Stomach smooth muscle (tissue), 2 donors: ENCODE data around the gene DDX49.

Source experiments
- H3K27ac ChIP-seq: one replicate; pipeline ENCODE4 v1.7.0; 2013; ENCODE audit warnings: mild to moderate bottlenecking, low read length, inconsistent platforms
- H3K27me3 ChIP-seq, 2 donors: one replicate each; pipeline ENCODE4 v1.7.0; 2013; ENCODE audit warnings: low read length in 2 of 2; ENCODE audit not compliant: insufficient read depth in 2 of 2, control insufficient read depth in 1 of 2
- H3K36me3 ChIP-seq, 2 donors: one replicate each; pipeline ENCODE4 v1.7.0; 2013; ENCODE audit warnings: low read length in 2 of 2; ENCODE audit not compliant: control insufficient read depth in 2 of 2, insufficient read depth in 2 of 2
- H3K4me1 ChIP-seq: one replicate; pipeline ENCODE4 v1.7.0; 2013; ENCODE audit warnings: low read length; ENCODE audit not compliant: control insufficient read depth, insufficient read depth
- H3K4me3 ChIP-seq, 2 donors: one replicate each; pipeline ENCODE4 v1.7.0; 2013; ENCODE audit warnings: low read length in 2 of 2
- H3K9ac ChIP-seq, 2 donors: one replicate each; pipeline ENCODE4 v1.7.0; 2013; ENCODE audit warnings: low read length in 2 of 2, mild to moderate bottlenecking in 1 of 2
- H3K9me3 ChIP-seq, 2 donors: one replicate each; pipeline ENCODE4 v1.7.0; 2013; ENCODE audit warnings: low read length in 2 of 2; ENCODE audit not compliant: control insufficient read depth in 2 of 2
- donor health status: healthy.
- donor health status: Pancreatic carcinoma.

Gene DDX49

GRCh38 chr19:18919086-18919899 lies at the start of gene DDX49, which contains the start of gene COPE:
TSS of gene DDX49 (plus strand) at chr19:18919715. CDS start at chr19:18919742, 27 bp downstream.
TSS of gene COPE (minus strand) at chr19:18919387. CDS start at chr19:18919348, 39 bp downstream.
- Histone ChIP-seq H3K9me3 (no peaks in the 10 kb centered on the region), H3K4me1 (peaks cover 34% of the 10 kb centered on the region), H3K4me3 (peak within 1 kb of the TSS; percentile 93 to 100), H3K27ac (peak within 1 kb of the TSS; percentile 91), H3K36me3 (peaks cover 19 to 23% of the 10 kb centered on the region in 2 donors), H3K9ac (peak within 1 kb of the TSS; percentile 91 to 97), H3K27me3 (no peaks in the 10 kb centered on the region)

GRCh38 chr19:18869781-18870530 lies 49.6 kb upstream of the DDX49 start:
- Histone ChIP-seq H3K9ac (no peak overlapping the region), H3K27me3 (peaks cover 2 to 14% of the 10 kb centered on the region in 2 donors), H3K36me3 (peaks cover 18% of the 10 kb centered on the region in 2 donors), H3K9me3 (no peaks in the 10 kb centered on the region), H3K4me1 (peaks cover 9% of the 10 kb centered on the region), H3K27ac (no peak overlapping the region), H3K4me3 (no peak overlapping the region)

- peaks cover 2 to 14% of the 10 kb centered on the region in 2 donors for H3K27me3 ChIP-seq
- peaks cover 11 to 13% of the 10 kb centered on the region in 2 donors for H3K36me3 ChIP-seq
- H3K4me3 ChIP-seq = no peak overlapping the region
- H3K9ac ChIP-seq = no peak overlapping the region
- H3K9me3 ChIP-seq = no peaks in the 10 kb centered on the region
- H3K4me1 ChIP-seq = peaks cover 9% of the 10 kb centered on the region
- H3K27ac ChIP-seq = no peak overlapping the region
Measured at GRCh38 chr19:18870531-18871172, 48.9 kb upstream of the DDX49 start.

GRCh38 chr19:18871543-18871942 lies 48.0 kb upstream of the DDX49 start:
- Histone ChIP-seq H3K4me3 (no peak overlapping the region), H3K9me3 (no peaks in the 10 kb centered on the region), H3K27ac (no peak overlapping the region), H3K9ac (no peak overlapping the region), H3K27me3 (peaks cover 2 to 14% of the 10 kb centered on the region in 2 donors), H3K4me1 (peaks cover 9% of the 10 kb centered on the region), H3K36me3 (peaks cover 4 to 9% of the 10 kb centered on the region in 2 donors)

GRCh38 chr19:18875726-18876125 lies 43.8 kb upstream of the DDX49 start:
- H3K4me1 ChIP-seq = no peaks in the 10 kb centered on the region
- H3K9ac ChIP-seq = no peak overlapping the region
- no peaks in the 10 kb centered on the region for H3K36me3 ChIP-seq
- H3K27ac ChIP-seq = no peak overlapping the region
- H3K27me3 ChIP-seq = peaks cover 2% of the 10 kb centered on the region in 2 donors
- H3K4me3 ChIP-seq = no peak overlapping the region
- no peaks in the 10 kb centered on the region for H3K9me3 ChIP-seq

- Histone ChIP-seq H3K9me3 (no peaks in the 10 kb centered on the region), H3K27me3 (no peaks in the 10 kb centered on the region), H3K27ac (no peak overlapping the region), H3K4me3 (no peak overlapping the region), H3K9ac (no peak overlapping the region), H3K4me1 (no peaks in the 10 kb centered on the region), H3K36me3 (no peaks in the 10 kb centered on the region)
Measured at GRCh38 chr19:18876865-18877264, 42.6 kb upstream of the DDX49 start.

GRCh38 chr19:18878058-18878797 lies 41.3 kb upstream of the DDX49 start:
- Histone ChIP-seq H3K4me1 (no peaks in the 10 kb centered on the region), H3K4me3 (no peak overlapping the region), H3K36me3 (no peaks in the 10 kb centered on the region), H3K27ac (no peak overlapping the region), H3K9me3 (no peaks in the 10 kb centered on the region), H3K27me3 (no peaks in the 10 kb centered on the region), H3K9ac (no peak overlapping the region)

GRCh38 chr19:18878858-18879578 lies 40.5 kb upstream of the DDX49 start:
- Histone ChIP-seq H3K9me3 (no peaks in the 10 kb centered on the region), H3K36me3 (no peaks in the 10 kb centered on the region), H3K4me3 (no peak overlapping the region)

GRCh38 chr19:18879579-18880373 lies 39.7 kb upstream of the DDX49 start:
- Histone ChIP-seq H3K9ac (no peak overlapping the region), H3K27me3 (no peaks in the 10 kb centered on the region), H3K4me1 (no peaks in the 10 kb centered on the region), H3K27ac (no peak overlapping the region), H3K4me3 (no peak overlapping the region), H3K36me3 (no peaks in the 10 kb centered on the region), H3K9me3 (no peaks in the 10 kb centered on the region)

More at GRCh38 chr19:18878858-18879578, 40.5 kb upstream of the DDX49 start:
- no peak overlapping the region for H3K9ac ChIP-seq
- H3K27me3 ChIP-seq = no peaks in the 10 kb centered on the region
- no peak overlapping the region for H3K27ac ChIP-seq
- H3K4me1 ChIP-seq = no peaks in the 10 kb centered on the region
